ENCODE data around the gene PRXL2C. TPM values are rescaled to one million over a fixed set of nuclear protein-coding genes. Genes with fewer than 3 reads are reported as not detected.
"Not testable (repeated sequence)": the region's sequence is repeated elsewhere in the genome, so short reads cannot be mapped to it uniquely, and the experiment has no call there.

The PRXL2C gene
- total and polyA plus RNA-seq, 4 experiments from 2014 or later = 10.7 to 13.8 (median 11.9) TPM

- H3K4me1 ChIP-seq (ENCODE audit: insufficient read depth, low read length) = peaks cover 9% of the 10 kb centered on the region
- H3K36me3 ChIP-seq (ENCODE audit: insufficient read depth, low read length) = no peaks in the 10 kb centered on the region
- intact Hi-C loops (cut with micrococcal nuclease) = loop anchor here (2.0 to 10.0 kb wide), 3 partner anchors 36 to 594 kb away; partner anchors contain the start of genes PRXL2C and ZNF367
- Mint-ChIP-seq H3K27ac (peak overlapping the region in 2 of 7 donors; percentile 19 to 61), H3K4me3 (peak overlapping the region; percentile 17 to 80 (median 73)), H3K4me1 (peaks cover 4 to 6% (median 6%) of the 10 kb centered on the region in 4 donors), H3K36me3 (no peaks in the 10 kb centered on the region), H3K9me3 (peaks cover 0 to 1% (median 0%) of the 10 kb centered on the region in 8 donors), H3K27me3 (peaks cover 19 to 32% of the 10 kb centered on the region in 2 donors)
- ChIA-PET CTCF (ENCODE audit: partially characterized antibody) (interaction anchor here (1.0 kb wide), 1 partner anchor 291 kb away, joined by 3 read pairs; no protein-coding TSS in a partner anchor), POLR2A (ENCODE audit: partially characterized antibody) (interaction anchor here (1.8 kb wide), 2 partner anchors 52 to 168 kb away, joined by 5 to 7 read pairs; partner anchors contain the start of gene HABP4)
- no peaks in the 10 kb centered on the region for H3K9me3 ChIP-seq (ENCODE audit: control insufficient read depth in 1 of 2, low read length in 2 of 2)
- H3K27me3 ChIP-seq (ENCODE audit: insufficient read depth, low read length) = peaks cover 8% of the 10 kb centered on the region
- no peak overlapping the region for H3K4me3 ChIP-seq (ENCODE audit: low read length in 2 of 2)
- H3K27ac ChIP-seq (ENCODE audit: low read depth, low read length) = no peak overlapping the region
- peak in 3 of 5 donors; percentile 9 to 18 (median 15) for DNase-seq
These were observed 36.7 kb downstream of the PRXL2C start for GRCh38 chr9:96618209-96619123.

- H3K9me3 ChIP-seq (ENCODE audit: control insufficient read depth in 1 of 2, low read length in 2 of 2) = no peaks in the 10 kb centered on the region
- intact Hi-C loops (cut with micrococcal nuclease) = loop anchor here (2.0 to 10.0 kb wide), 3 partner anchors 37 to 593 kb away; partner anchors contain the start of genes PRXL2C and ZNF367
- H3K4me3 Mint-ChIP-seq = peak overlapping the region; percentile 48 to 80 (median 73)
These were observed 37.5 kb downstream of the PRXL2C start for GRCh38 chr9:96617439-96618185.

GRCh38 chr9:96616817-96617438 lies 38.2 kb downstream of the PRXL2C start:
- Histone ChIP-seq H3K4me3 (ENCODE audit: low read length in 2 of 2) (no peak overlapping the region), H3K9me3 (ENCODE audit: control insufficient read depth in 1 of 2, low read length in 2 of 2) (no peaks in the 10 kb centered on the region), H3K36me3 (ENCODE audit: insufficient read depth, low read length) (no peaks in the 10 kb centered on the region), H3K27ac (ENCODE audit: low read depth, low read length) (no peak overlapping the region), H3K4me1 (ENCODE audit: insufficient read depth, low read length) (peaks cover 9% of the 10 kb centered on the region), H3K27me3 (ENCODE audit: insufficient read depth, low read length) (peaks cover 8% of the 10 kb centered on the region)
- intact Hi-C loops (cut with micrococcal nuclease) = loop anchor here (10.0 kb wide), 1 partner anchor 592 kb away; no protein-coding TSS in a partner anchor
- H3K27ac Mint-ChIP-seq = no peak overlapping the region
- peaks cover 26 to 35% of the 10 kb centered on the region in 2 donors for H3K27me3 Mint-ChIP-seq
- no peaks in the 10 kb centered on the region for H3K36me3 Mint-ChIP-seq
- peaks cover 4 to 6% (median 6%) of the 10 kb centered on the region in 4 donors for H3K4me1 Mint-ChIP-seq
- no peak for DNase-seq
- H3K9me3 Mint-ChIP-seq = peaks cover 0 to 1% (median 0%) of the 10 kb centered on the region in 8 donors
- ChIA-PET CTCF (ENCODE audit: partially characterized antibody) (no interaction called here), POLR2A (ENCODE audit: partially characterized antibody) (no interaction called here)
- H3K4me3 Mint-ChIP-seq = peak overlapping the region in 2 of 8 donors; percentile 27 to 28

More at GRCh38 chr9:96617439-96618185, 37.5 kb downstream of the PRXL2C start:
- Histone ChIP-seq H3K27me3 (ENCODE audit: insufficient read depth, low read length) (peaks cover 8% of the 10 kb centered on the region), H3K4me3 (ENCODE audit: low read length in 2 of 2) (no peak overlapping the region), H3K36me3 (ENCODE audit: insufficient read depth, low read length) (no peaks in the 10 kb centered on the region), H3K27ac (ENCODE audit: low read depth, low read length) (no peak overlapping the region), H3K4me1 (ENCODE audit: insufficient read depth, low read length) (peaks cover 9% of the 10 kb centered on the region)
- Mint-ChIP-seq H3K27me3 (peaks cover 23 to 35% of the 10 kb centered on the region in 2 donors), H3K27ac (peak overlapping the region in 1 of 7 donors; percentile 19), H3K9me3 (peaks cover 0 to 1% (median 0%) of the 10 kb centered on the region in 8 donors), H3K4me1 (peaks cover 4 to 6% (median 6%) of the 10 kb centered on the region in 4 donors), H3K36me3 (no peaks in the 10 kb centered on the region)
- no peak for DNase-seq
- POLR2A ChIA-PET (ENCODE audit: partially characterized antibody) = interaction anchor here (1.8 kb wide), 2 partner anchors 51 to 167 kb away, joined by 5 to 7 read pairs; partner anchors contain the start of gene HABP4
- CTCF ChIA-PET (ENCODE audit: partially characterized antibody) = no interaction called here

GRCh38 chr9:96615411-96615810 lies 39.7 kb downstream of the PRXL2C start:
- Histone ChIP-seq H3K4me1 (ENCODE audit: insufficient read depth, low read length) (peaks cover 9% of the 10 kb centered on the region), H3K27me3 (ENCODE audit: insufficient read depth, low read length) (peaks cover 3% of the 10 kb centered on the region), H3K9me3 (ENCODE audit: control insufficient read depth in 1 of 2, low read length in 2 of 2) (no peaks in the 10 kb centered on the region), H3K36me3 (ENCODE audit: insufficient read depth, low read length) (no peaks in the 10 kb centered on the region), H3K4me3 (ENCODE audit: low read length in 2 of 2) (no peak overlapping the region), H3K27ac (ENCODE audit: low read depth, low read length) (no peak overlapping the region)
- no peak for DNase-seq
- no peak overlapping the region for H3K4me3 Mint-ChIP-seq
- ChIA-PET POLR2A (ENCODE audit: partially characterized antibody) (no interaction called here), CTCF (ENCODE audit: partially characterized antibody) (no interaction called here)
- H3K4me1 Mint-ChIP-seq = peaks cover 4 to 5% (median 4%) of the 10 kb centered on the region in 4 donors
- H3K9me3 Mint-ChIP-seq = peaks cover 0 to 1% (median 0%) of the 10 kb centered on the region in 8 donors
- peaks cover 18 to 31% of the 10 kb centered on the region in 2 donors for H3K27me3 Mint-ChIP-seq
- H3K27ac Mint-ChIP-seq = no peak overlapping the region
- intact Hi-C loops (cut with micrococcal nuclease) = loop anchor here (10.0 kb wide), 1 partner anchor 591 kb away; no protein-coding TSS in a partner anchor
- no peaks in the 10 kb centered on the region for H3K36me3 Mint-ChIP-seq

GRCh38 chr9:96614664-96615063 lies 40.5 kb downstream of the PRXL2C start:
- H3K36me3 ChIP-seq (ENCODE audit: insufficient read depth, low read length); DNase-seq; H3K27ac ChIP-seq (ENCODE audit: low read depth, low read length); H3K4me1 Mint-ChIP-seq; H3K4me1 ChIP-seq (ENCODE audit: insufficient read depth, low read length); H3K27me3 ChIP-seq (ENCODE audit: insufficient read depth, low read length); H3K27ac Mint-ChIP-seq; H3K4me3 Mint-ChIP-seq; H3K4me3 ChIP-seq (ENCODE audit: low read length in 2 of 2); H3K9me3 Mint-ChIP-seq; POLR2A ChIA-PET (ENCODE audit: partially characterized antibody); H3K9me3 ChIP-seq (ENCODE audit: control insufficient read depth in 1 of 2, low read length in 2 of 2); H3K36me3 Mint-ChIP-seq: not testable (repeated sequence)
- intact Hi-C loops (cut with micrococcal nuclease) = loop anchor here (10.0 kb wide), 1 partner anchor 590 kb away; no protein-coding TSS in a partner anchor
- peaks cover 17 to 30% of the 10 kb centered on the region in 2 donors for H3K27me3 Mint-ChIP-seq
- CTCF ChIA-PET (ENCODE audit: partially characterized antibody) = interaction anchor here (1.6 kb wide), 1 partner anchor 48 kb away, joined by 3 read pairs; no protein-coding TSS in a partner anchor

- Histone ChIP-seq H3K36me3 (ENCODE audit: insufficient read depth, low read length) (no peaks in the 10 kb centered on the region), H3K4me3 (ENCODE audit: low read length in 2 of 2) (no peak overlapping the region), H3K27ac (ENCODE audit: low read depth, low read length) (no peak overlapping the region), H3K9me3 (ENCODE audit: control insufficient read depth in 1 of 2, low read length in 2 of 2) (no peaks in the 10 kb centered on the region), H3K27me3 (ENCODE audit: insufficient read depth, low read length) (no peaks in the 10 kb centered on the region), H3K4me1 (ENCODE audit: insufficient read depth, low read length) (peaks cover under 1% of the 10 kb centered on the region)
- CTCF ChIA-PET (ENCODE audit: partially characterized antibody) = no interaction called here
- H3K36me3 Mint-ChIP-seq = no peaks in the 10 kb centered on the region
- intact Hi-C loops (cut with micrococcal nuclease) = loop anchor here (10.0 kb wide), 1 partner anchor 588 kb away; no protein-coding TSS in a partner anchor
- no peak overlapping the region for H3K4me3 Mint-ChIP-seq
- peaks cover 0 to 1% (median under 1%) of the 10 kb centered on the region in 4 donors for H3K4me1 Mint-ChIP-seq
- H3K9me3 Mint-ChIP-seq = no peaks in the 10 kb centered on the region
- no peak overlapping the region for H3K27ac Mint-ChIP-seq
- peaks cover 19 to 29% of the 10 kb centered on the region in 2 donors for H3K27me3 Mint-ChIP-seq
- POLR2A ChIA-PET (ENCODE audit: partially characterized antibody) = no interaction called here
- DNase-seq = no peak
These were observed 42.0 kb downstream of the PRXL2C start for GRCh38 chr9:96612966-96613589.
